Mucosa of stomach (tissue), 1 donor: ENCODE data around the gene CYP19A1.

ENCODE experiments used
- H3K27me3 ChIP-seq: one replicate; pipeline ENCODE4 v1.7.0; 2013; ENCODE audit warnings: mild to moderate bottlenecking, low read length; ENCODE audit not compliant: control insufficient read depth, insufficient read depth
- H3K36me3 ChIP-seq: one replicate; pipeline ENCODE4 v1.7.0; 2013; ENCODE audit warnings: low read length; ENCODE audit not compliant: control insufficient read depth, insufficient read depth
- H3K4me1 ChIP-seq: one replicate; pipeline ENCODE4 v1.7.0; 2013; ENCODE audit warnings: mild to moderate bottlenecking, low read length; ENCODE audit not compliant: control insufficient read depth, insufficient read depth
- H3K4me3 ChIP-seq: one replicate; pipeline ENCODE4 v1.7.0; 2013; ENCODE audit warnings: low read length
- H3K9ac ChIP-seq: one replicate; pipeline ENCODE4 v1.7.0; 2013; ENCODE audit warnings: mild to moderate bottlenecking, low read length, moderate library complexity
- H3K9me3 ChIP-seq: one replicate; pipeline ENCODE4 v1.7.0; 2013; ENCODE audit warnings: mild to moderate bottlenecking, low read length, moderate library complexity; ENCODE audit not compliant: control insufficient read depth
- donor health status: Pancreatic carcinoma.

CYP19A1 gene

GRCh38 chr15:51374131-51374530 is 35.7 kb upstream of the CYP19A1 start:
- H3K4me1 ChIP-seq, result peaks cover 3% of the 10 kb centered on the region
- H3K4me3 ChIP-seq, result no peak overlapping the region
- H3K9me3 ChIP-seq, result no peaks in the 10 kb centered on the region
- H3K36me3 ChIP-seq, result no peaks in the 10 kb centered on the region
- no peaks in the 10 kb centered on the region for H3K27me3 ChIP-seq
- H3K9ac ChIP-seq, result no peak overlapping the region

GRCh38 chr15:51371266-51371665 is 32.9 kb upstream of the CYP19A1 start:
- Histone ChIP-seq H3K9me3 (no peaks in the 10 kb centered on the region), H3K4me3 (no peak overlapping the region), H3K4me1 (peaks cover 25% of the 10 kb centered on the region), H3K9ac (no peak overlapping the region), H3K36me3 (no peaks in the 10 kb centered on the region), H3K27me3 (no peaks in the 10 kb centered on the region)

GRCh38 chr15:51369451-51369761 is 31.0 kb upstream of the CYP19A1 start:
- no peaks in the 10 kb centered on the region for H3K27me3 ChIP-seq
- peaks cover 33% of the 10 kb centered on the region for H3K4me1 ChIP-seq
- H3K36me3 ChIP-seq, result no peaks in the 10 kb centered on the region
- H3K9ac ChIP-seq, result no peak overlapping the region
- no peaks in the 10 kb centered on the region for H3K9me3 ChIP-seq
- no peak overlapping the region for H3K4me3 ChIP-seq

DNA sequence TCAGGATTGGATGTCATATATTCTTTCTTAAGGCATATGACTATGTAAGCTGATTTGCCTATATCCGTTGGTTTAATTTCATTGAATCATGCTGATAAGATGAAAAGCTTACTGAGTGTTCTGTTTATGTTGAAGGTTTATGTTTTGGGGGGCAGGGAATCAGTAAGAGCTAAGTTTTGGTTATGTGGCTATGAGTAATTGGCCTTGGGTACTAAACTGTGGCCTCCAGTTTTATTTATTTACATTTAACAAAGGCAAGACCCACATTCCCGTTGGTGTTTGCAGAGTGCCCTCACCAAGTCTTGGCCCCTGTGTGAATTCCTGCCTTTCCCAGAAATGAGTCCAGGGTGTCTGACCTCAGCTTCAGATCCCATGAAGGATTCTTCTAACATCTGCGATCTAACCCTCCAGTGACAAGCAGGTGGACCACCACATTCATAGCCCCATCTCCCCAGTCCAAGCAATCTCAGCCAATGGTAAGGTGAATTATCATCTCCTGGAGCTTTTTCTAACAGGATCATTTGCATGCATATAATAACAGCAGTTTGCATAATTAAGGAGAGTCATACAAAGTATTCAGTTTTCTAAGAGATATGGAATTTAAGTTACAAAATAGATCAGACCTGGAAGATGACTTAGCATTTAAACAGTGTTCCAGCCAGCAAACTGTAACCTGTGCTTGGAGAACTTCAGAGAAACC is 30.5 kb upstream of the CYP19A1 start:
- Histone ChIP-seq H3K4me3 (no peak overlapping the region), H3K4me1 (peaks cover 33% of the 10 kb centered on the region), H3K27me3 (no peaks in the 10 kb centered on the region), H3K36me3 (no peaks in the 10 kb centered on the region), H3K9ac (no peak overlapping the region), H3K9me3 (no peaks in the 10 kb centered on the region)

DNA sequence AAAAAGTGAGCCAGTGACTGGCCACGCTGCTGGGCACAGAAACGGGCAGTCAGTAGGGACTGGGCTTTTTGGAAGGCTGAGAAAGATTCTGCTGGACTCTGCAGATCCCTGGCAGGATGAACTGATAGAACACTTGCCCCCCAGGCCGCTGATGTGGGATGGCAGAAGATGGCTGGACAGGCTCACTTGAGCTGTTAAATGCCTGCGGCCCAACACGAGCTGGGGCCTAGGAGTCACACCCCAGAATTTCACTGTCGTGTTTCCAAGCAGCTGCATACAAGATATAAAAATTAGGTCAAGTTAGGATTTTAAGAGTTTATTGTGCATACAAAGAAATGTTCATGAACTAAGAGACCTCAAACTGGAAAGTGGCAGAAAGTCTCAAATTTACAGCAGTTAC is 29.9 kb upstream of the CYP19A1 start:
- peaks cover 33% of the 10 kb centered on the region for H3K4me1 ChIP-seq
- no peaks in the 10 kb centered on the region for H3K27me3 ChIP-seq
- H3K36me3 ChIP-seq, result no peaks in the 10 kb centered on the region
- H3K9me3 ChIP-seq, result no peaks in the 10 kb centered on the region
- H3K9ac ChIP-seq, result no peak overlapping the region
- H3K4me3 ChIP-seq, result no peak overlapping the region

DNA sequence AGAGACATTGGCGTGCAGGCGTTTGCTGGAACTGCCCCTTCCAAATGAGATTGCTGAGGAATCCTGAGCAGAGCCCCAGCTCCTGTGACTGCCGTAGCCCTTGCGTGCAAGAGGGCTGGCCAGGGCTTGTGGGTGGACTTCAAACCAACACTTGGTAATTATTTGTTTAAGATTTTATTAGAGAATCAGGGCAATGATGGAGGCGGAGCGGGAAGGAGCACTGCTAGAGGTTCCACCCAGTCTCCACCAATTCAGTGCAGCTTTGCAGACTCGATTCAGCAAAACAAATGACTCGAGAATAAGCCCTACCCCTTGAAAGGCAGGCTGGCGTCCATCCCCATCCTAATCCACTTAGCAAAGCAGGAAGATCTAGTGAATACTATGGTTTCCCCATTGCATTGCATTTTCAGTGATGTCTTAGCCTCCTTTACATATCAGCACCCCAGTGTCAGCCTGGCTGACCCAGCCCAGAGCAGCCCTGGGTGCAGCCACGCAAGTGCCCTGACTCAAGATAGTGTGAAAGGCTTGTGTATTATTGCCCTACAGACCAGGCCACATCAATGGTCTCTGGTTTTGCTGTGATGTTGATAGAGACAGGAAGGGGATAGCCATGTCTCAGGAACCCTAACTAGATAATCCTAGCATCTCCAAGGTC is 29.1 kb upstream of the CYP19A1 start:
- Histone ChIP-seq H3K4me3 (no peak overlapping the region), H3K9me3 (no peaks in the 10 kb centered on the region), H3K36me3 (no peaks in the 10 kb centered on the region), H3K27me3 (no peaks in the 10 kb centered on the region), H3K4me1 (peaks cover 33% of the 10 kb centered on the region), H3K9ac (no peak overlapping the region)

GRCh38 chr15:51366920-51367319 is 28.5 kb upstream of the CYP19A1 start:
- Histone ChIP-seq H3K27me3 (no peaks in the 10 kb centered on the region), H3K9me3 (no peaks in the 10 kb centered on the region), H3K4me3 (no peak overlapping the region), H3K9ac (no peak overlapping the region), H3K36me3 (no peaks in the 10 kb centered on the region), H3K4me1 (peaks cover 34% of the 10 kb centered on the region)

- Histone ChIP-seq H3K4me3 (no peak overlapping the region), H3K4me1 (peaks cover 40% of the 10 kb centered on the region)
These were observed 27.7 kb upstream of the CYP19A1 start for GRCh38 chr15:51366071-51366470.

DNA sequence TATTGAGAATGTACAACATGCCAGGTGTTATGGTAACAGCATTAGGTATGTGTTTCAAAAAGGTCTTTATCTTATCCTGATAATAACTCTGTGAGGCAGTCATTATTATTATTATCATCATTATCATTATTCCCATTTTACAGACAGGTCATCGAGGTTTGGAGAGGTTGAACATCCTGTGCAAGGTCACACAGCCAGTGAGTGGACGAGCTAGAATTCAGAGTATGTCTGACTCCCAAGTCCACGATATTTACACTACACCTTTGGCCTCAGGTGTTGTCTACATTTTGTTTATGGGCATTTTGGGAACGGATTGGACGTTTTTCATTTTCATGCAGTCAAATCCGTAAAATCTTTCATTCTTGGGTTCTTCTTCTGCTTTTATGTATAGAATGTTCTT is 27.0 kb upstream of the CYP19A1 start:
- no peaks in the 10 kb centered on the region for H3K36me3 ChIP-seq

More at GRCh38 chr15:51366071-51366470, 27.7 kb upstream of the CYP19A1 start:
- Histone ChIP-seq H3K9me3 (no peaks in the 10 kb centered on the region), H3K9ac (no peak overlapping the region), H3K36me3 (no peaks in the 10 kb centered on the region), H3K27me3 (no peaks in the 10 kb centered on the region)

DNA sequence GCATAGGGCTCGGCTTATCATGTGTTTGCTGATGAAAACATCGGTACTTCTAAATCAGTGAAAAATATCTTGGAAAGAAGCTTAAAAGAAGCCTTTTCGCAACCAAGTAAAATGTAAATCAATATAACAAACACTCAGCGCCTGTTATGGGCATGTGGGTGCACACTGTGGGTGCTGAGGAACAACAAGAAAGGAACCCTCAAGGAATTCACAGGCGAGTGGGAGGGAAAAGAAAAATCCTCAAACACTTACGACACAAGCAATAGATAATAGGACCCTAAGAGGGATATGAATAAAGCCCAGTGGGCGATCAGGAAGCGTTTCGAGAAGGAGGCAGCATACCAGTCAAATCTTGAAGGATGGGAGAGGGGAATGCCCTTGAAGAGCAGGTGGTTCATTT is 25.0 kb upstream of the CYP19A1 start:
- H3K4me1 ChIP-seq, result peaks cover 30% of the 10 kb centered on the region
- H3K27me3 ChIP-seq, result no peaks in the 10 kb centered on the region
- no peaks in the 10 kb centered on the region for H3K9me3 ChIP-seq
- no peak overlapping the region for H3K4me3 ChIP-seq
- H3K36me3 ChIP-seq, result no peaks in the 10 kb centered on the region
- H3K9ac ChIP-seq, result no peak overlapping the region

More for the DNA sequence above, 27.0 kb upstream of the CYP19A1 start:
- Histone ChIP-seq H3K4me1 (peaks cover 40% of the 10 kb centered on the region), H3K9me3 (no peaks in the 10 kb centered on the region), H3K9ac (no peak overlapping the region), H3K4me3 (no peak overlapping the region), H3K27me3 (no peaks in the 10 kb centered on the region)

DNA sequence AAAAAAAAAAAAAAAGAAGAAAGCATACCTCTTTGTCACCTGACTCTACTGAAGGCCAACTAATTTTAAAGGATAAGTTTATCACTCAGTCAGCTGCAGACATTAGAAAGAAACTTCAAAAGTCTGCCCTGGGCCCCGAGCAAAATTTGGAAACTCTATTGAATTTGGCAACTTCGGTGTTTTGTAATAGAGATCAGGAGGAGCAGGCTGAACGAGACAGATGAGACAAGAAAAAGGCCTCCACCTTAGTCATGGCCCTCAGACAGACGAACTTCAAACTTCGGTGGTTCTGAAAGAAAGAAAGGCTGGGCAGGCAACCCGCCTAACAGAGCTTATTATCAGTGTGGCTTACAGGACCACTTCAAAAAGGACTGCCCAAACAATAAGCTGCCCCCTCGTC is 21.6 kb upstream of the CYP19A1 start:
- no peak overlapping the region for H3K4me3 ChIP-seq
- H3K4me1 ChIP-seq, result peaks cover 13% of the 10 kb centered on the region
- no peaks in the 10 kb centered on the region for H3K36me3 ChIP-seq
- no peaks in the 10 kb centered on the region for H3K9me3 ChIP-seq
- no peak overlapping the region for H3K9ac ChIP-seq
- H3K27me3 ChIP-seq, result no peaks in the 10 kb centered on the region

- no peaks in the 10 kb centered on the region for H3K36me3 ChIP-seq
These were observed 18.6 kb upstream of the CYP19A1 start for GRCh38 chr15:51356983-51357382.

More at GRCh38 chr15:51356983-51357382, 18.6 kb upstream of the CYP19A1 start:
- Histone ChIP-seq H3K9ac (no peak overlapping the region), H3K27me3 (no peaks in the 10 kb centered on the region), H3K4me1 (peaks cover 20% of the 10 kb centered on the region), H3K4me3 (no peak overlapping the region), H3K9me3 (no peaks in the 10 kb centered on the region)
